Psoas muscle (tissue), 8 donors: ENCODE data around the gene VMAC. TPM values are rescaled to one million over a fixed set of nuclear protein-coding genes. Genes with fewer than 3 reads are reported as not detected.
A peak's percentile ranks its signal among the peaks of the same experiment; 100 is the strongest.
"Not testable (repeated sequence)": the region's sequence is repeated elsewhere in the genome, so short reads cannot be mapped to it uniquely, and the experiment has no call there.

ENCODE experiments used
- ATAC-seq, 4 donors: fragments of 200-7000 bp; cut with Tn5 transposase; one replicate each; pipeline ENCODE4 v1.9.1; 2020; ENCODE audit warnings: moderate library complexity in 3 of 4, mild to moderate bottlenecking in 2 of 4
- DNase-seq, 2 donors: peaks; one replicate each; pipeline ENCODE4 v3.0.0-alpha.2; 2020
- H3K27ac ChIP-seq: fragments of 200-600 bp; one replicate; pipeline ENCODE4 v1.8.0; 2022
- H3K27me3 ChIP-seq, 3 donors: fragments of 200-600 bp in 1 of 3; one replicate each; pipeline versions ENCODE4 v1.6.1 to v1.8.0; 2013 to 2022; ENCODE audit warnings: low read length in 2 of 3, mild to moderate bottlenecking in 2 of 3, moderate library complexity in 1 of 3; ENCODE audit not compliant: insufficient read depth in 3 of 3
- H3K36me3 ChIP-seq, 2 donors: fragments of 200-600 bp in 1 of 2; one replicate each; pipeline versions ENCODE4 v1.6.1 to v1.8.0; 2013 to 2022; ENCODE audit warnings: low read depth in 1 of 2, mild to moderate bottlenecking in 1 of 2, moderate library complexity in 1 of 2; ENCODE audit not compliant: insufficient read depth in 1 of 2
- H3K4me1 ChIP-seq: fragments of 200-600 bp; one replicate; pipeline ENCODE4 v1.8.0; 2022
- H3K4me3 ChIP-seq: fragments of 200-600 bp; one replicate; pipeline ENCODE4 v1.8.0; 2022; ENCODE audit warnings: mild to moderate bottlenecking
- H3K9me3 ChIP-seq: fragments of 200-600 bp; one replicate; pipeline ENCODE4 v1.8.0; 2022
- WGBS, 3 donors: extraction: QIAGEN DNeasy Blood & Tissue Kit; methylation state at CpG; one replicate each; pipeline versions ENCODE4 v1.1.6 to v1.1.7; 2013; 5-methylcytosine and 5-hydroxymethylcytosine counted together
- intact Hi-C, 2 donors: fragments of 100-400 bp; cut with DNase I; formaldehyde crosslinking; loops; one replicate each; pipeline versions ENCODE4 v1.11.0 to v1.14.2; 2022
- long read RNA-seq, 2 donors: library from polyadenylated mRNA; unstranded; transcript quantifications; one replicate each; pipeline ENCODE4 v2.0.0, GENCODE V29; 2021
- polyA plus RNA-seq, 3 donors: library from polyadenylated mRNA; stranded (reverse); fragments of 200-250 nt; gene quantifications; one replicate each; pipeline ENCODE4 v1.2.3, GENCODE V29; 2013
- total RNA-seq, 4 donors: library from RNA; stranded (reverse); fragmentation: NEBNext Ultra II Directional in 2 of 4; extraction: Animal tissue kit (Norgen Biotek cat#: 25700) in 2 of 4; gene quantifications; one replicate each; pipeline versions ENCODE4 v1.2.1 to v1.2.4, GENCODE V29; 2021 to 2023
- TF ChIP-seq, protein P1 (sequence below): fragments of 200-600 bp; IDR thresholded peaks from one replicate; pipeline ENCODE4 v1.8.0; 2022; ENCODE audit warnings: antibody characterized with exemption
- donor health status: healthy with polysubstance abuse.
- donor health status: DM: no; HTN: no; CAD: no; lungs with moderate emphysema.
- donor health status: Bipolar disorder and iron deficiency.
- donor health status: healthy.
- donor health status: DM: yes; HTN: yes; CAD: no.
- donor health status: DM: no; HTN: no; CAD: no.
- donor health status: DM: no; HTN: no; CAD: no.
- donor health status: DM: yes; HTN: yes; CAD: no.

The VMAC gene, protein sequence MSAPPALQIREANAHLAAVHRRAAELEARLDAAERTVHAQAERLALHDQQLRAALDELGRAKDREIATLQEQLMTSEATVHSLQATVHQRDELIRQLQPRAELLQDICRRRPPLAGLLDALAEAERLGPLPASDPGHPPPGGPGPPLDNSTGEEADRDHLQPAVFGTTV
- total RNA-seq: 1 to 10 TPM in 2 of 4 donors, under 1 TPM in 2; 0.73 to 3.0 (median 1.2) TPM
- polyA plus RNA-seq: 1 to 10 TPM in 1 of 3 donors, under 1 TPM in 2; 0.82 to 2.2 (median 0.89) TPM
- long read RNA-seq, donor 1, partial matches to known transcripts: 0 of 1 reads
- long read RNA-seq, donor 1, other reads (novel, unspliced or antisense): 0 of 1 reads
- long read RNA-seq, donor 2, partial matches to known transcripts: 0 of 5 reads
- long read RNA-seq, donor 2, other reads (novel, unspliced or antisense): 3 of 5 reads

DNA sequence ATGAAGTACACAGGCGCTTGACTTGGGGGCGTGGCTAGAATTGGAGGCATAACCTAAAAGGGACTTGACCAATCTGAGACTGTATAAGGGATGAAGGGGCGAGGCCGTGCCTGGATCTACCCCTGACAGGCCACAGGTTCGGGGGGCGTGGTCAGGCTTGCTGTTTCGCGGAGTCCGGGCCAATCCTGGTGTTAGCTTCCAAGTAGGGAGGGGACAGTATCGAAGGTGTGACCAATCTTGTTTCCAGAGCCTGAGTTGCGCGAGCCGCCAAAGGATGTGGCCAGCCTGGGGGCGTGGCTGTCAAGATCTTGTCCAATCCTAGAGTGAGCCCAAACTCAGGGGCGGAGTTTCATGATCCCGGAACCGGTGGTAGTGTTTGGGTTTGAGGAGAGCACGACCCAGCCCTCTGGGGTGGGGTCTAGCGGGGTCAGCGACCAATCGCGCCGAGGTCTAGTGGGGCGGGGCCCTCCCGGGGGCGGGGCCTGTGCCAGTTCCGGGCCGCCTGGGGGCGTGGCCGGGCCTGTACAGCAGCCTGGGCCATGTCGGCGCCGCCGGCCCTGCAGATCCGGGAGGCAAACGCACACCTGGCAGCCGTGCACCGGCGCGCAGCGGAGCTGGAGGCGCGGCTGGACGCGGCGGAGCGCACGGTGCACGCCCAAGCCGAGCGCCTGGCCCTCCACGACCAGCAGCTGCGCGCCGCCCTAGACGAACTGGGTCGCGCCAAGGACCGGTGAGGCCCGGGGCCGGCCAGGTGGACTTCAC, at the start of gene VMAC:
Gene VMAC (plus strand): TSS at position 521 of the 762 bp plus-strand sequence. CDS start 19 bp downstream, at position 540.
- TF ChIP-seq, protein P1, sequence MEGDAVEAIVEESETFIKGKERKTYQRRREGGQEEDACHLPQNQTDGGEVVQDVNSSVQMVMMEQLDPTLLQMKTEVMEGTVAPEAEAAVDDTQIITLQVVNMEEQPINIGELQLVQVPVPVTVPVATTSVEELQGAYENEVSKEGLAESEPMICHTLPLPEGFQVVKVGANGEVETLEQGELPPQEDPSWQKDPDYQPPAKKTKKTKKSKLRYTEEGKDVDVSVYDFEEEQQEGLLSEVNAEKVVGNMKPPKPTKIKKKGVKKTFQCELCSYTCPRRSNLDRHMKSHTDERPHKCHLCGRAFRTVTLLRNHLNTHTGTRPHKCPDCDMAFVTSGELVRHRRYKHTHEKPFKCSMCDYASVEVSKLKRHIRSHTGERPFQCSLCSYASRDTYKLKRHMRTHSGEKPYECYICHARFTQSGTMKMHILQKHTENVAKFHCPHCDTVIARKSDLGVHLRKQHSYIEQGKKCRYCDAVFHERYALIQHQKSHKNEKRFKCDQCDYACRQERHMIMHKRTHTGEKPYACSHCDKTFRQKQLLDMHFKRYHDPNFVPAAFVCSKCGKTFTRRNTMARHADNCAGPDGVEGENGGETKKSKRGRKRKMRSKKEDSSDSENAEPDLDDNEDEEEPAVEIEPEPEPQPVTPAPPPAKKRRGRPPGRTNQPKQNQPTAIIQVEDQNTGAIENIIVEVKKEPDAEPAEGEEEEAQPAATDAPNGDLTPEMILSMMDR: no peak
- intact Hi-C loops: loop anchor here in 1 of 2 donors (5.0 kb wide), 1 partner anchor 43 kb away; no protein-coding TSS in a partner anchor
- Histone ChIP-seq H3K9me3 (no peaks in the 10 kb centered on the region), H3K36me3 (peaks cover 0 to 12% of the 10 kb centered on the region in 2 donors), H3K27me3 (no peaks in the 10 kb centered on the region), H3K4me3 (peak within 1 kb of the TSS; percentile 98), H3K4me1 (peaks cover 18% of the 10 kb centered on the region), H3K27ac (peak within 1 kb of the TSS; percentile 92)
- peak; percentile 81 to 84 (median 82) for ATAC-seq
- DNase-seq: peak; percentile 100
- WGBS, 3 donors: 0 to 1% (median 0%) methylated on average over 49 to 61 of the region's 61 CpGs

DNA sequence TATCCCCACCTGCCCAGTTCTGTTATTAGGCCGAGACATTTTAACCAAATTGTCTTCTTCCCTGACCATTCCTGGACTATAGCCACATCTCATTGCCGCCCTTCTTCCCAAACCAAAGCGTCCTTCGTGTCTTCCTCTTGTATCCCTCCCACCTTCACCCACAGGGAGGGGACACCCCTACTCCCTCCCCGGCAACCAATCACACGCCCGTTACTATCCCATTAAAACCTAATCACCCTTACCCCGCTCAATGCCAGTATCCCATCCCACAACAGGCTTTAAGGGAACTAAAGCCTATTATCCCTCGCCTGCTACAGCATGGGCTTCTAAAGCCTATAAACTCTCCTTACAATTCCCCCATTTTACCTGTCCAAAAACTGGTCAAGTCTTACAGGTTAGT, 49.5 kb upstream of the VMAC start:
- ATAC-seq, DNase-seq, H3K9me3 ChIP-seq, H3K36me3 ChIP-seq, H3K27ac ChIP-seq, H3K4me3 ChIP-seq, intact Hi-C loops, H3K4me1 ChIP-seq: not testable (repeated sequence)
- 52 to 68% (median 60%) methylated on average over 9 of the region's 9 CpGs for WGBS, 3 donors
- peaks cover 0 to 12% (median 9%) of the 10 kb centered on the region in 3 donors for H3K27me3 ChIP-seq

DNA sequence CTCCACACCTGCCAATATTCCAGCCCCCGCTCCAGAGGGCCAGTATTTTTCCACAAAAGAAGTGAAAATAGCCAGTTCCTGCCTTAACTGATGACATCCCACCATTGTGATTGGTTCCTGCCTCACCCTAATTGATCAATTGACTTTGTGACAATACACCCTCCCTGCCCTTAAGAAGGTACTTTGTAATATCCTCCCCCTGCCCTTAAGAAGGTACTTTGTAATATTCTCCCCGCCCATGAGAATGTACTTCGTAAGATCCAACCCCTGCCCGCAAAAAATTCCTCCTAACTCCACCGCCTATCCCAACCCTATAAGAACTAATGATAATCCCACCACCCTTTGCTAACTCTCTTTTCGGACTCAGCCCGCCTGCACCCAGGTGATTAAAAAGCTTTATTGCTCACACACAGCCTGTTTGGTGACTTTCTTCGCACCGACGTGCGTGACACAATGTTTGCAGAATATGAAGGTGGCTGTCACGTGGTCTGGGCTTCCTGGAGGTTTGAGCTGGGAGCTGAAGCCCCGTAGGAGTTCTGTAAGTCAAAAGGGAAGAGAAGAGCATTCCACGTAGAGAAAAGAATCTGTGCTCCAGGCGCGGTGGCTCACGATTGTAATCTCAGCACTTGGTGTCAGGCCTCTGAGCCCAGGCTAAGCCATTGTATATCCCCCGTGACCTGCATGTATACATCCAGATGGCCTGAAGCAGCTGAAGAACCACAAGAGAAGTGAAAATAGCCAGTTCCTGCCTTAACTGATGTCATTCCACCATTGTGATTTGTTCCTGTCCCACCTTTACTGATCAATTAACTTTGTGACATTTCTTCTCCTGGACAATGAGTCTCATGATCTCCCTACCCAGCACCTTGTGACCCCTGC, 47.2 kb upstream of the VMAC start:
- 69 to 77% (median 70%) methylated on average over 18 of the region's 18 CpGs for WGBS, 3 donors
- H3K4me1 ChIP-seq: no peaks in the 10 kb centered on the region
- H3K9me3 ChIP-seq: no peaks in the 10 kb centered on the region
- TF ChIP-seq, protein P1: no peak
- ATAC-seq (no peak), DNase-seq (no peak)
- no peak overlapping the region for H3K4me3 ChIP-seq
- no peaks in the 10 kb centered on the region for H3K36me3 ChIP-seq
- H3K27ac ChIP-seq: no peak overlapping the region
- H3K27me3 ChIP-seq: peaks cover 0 to 9% (median 5%) of the 10 kb centered on the region in 3 donors
- intact Hi-C loops: no loop called here

DNA sequence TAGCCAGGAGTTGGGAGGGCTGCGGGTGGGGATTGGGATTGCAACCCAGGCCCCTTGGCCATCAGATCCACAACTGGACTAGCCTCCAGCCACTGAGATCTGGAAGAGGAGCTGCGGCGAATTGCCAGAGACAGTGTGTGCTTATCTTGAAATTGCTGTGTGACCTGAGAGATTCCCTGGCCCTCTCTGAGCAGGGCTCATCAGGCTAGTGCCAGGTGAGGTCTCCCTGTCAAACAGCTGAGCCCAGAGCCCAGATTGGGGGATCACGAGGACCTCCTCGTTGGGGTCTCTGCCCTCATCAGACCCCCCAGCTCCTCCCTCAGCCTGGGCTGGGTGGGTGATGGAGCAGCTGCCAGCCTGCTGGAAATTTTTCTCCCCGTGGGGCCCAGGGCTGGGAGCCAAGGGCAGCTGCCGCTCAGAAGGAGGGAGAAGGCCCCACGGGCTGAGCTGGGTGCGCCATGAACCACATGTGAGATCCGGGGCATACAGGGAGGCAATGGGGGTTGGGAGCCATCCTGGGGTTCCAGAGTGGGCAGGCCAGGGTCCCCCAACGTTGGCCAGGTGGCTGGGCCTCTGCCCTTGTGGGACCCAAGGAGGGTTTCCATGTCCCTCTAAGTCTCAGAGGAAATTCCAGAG, 41.5 kb upstream of the VMAC start:
- no peak for ATAC-seq
- Histone ChIP-seq H3K27me3 (peaks cover 0 to 7% (median 4%) of the 10 kb centered on the region in 3 donors), H3K27ac (no peak overlapping the region), H3K36me3 (no peaks in the 10 kb centered on the region), H3K9me3 (no peaks in the 10 kb centered on the region), H3K4me1 (no peaks in the 10 kb centered on the region), H3K4me3 (no peak overlapping the region)
- TF ChIP-seq, protein P1: no peak
- WGBS, 3 donors: 43 to 52% (median 50%) methylated on average over 9 to 11 of the region's 11 CpGs
- intact Hi-C loops: no loop called here
- no peak for DNase-seq
